GM19438 (cell line): Measurements from ENCODE around the gene NFASC.

Source experiments
- ATAC-seq: cut with Tn5 transposase; IDR thresholded peaks from one replicate; pipeline ENCODE4 v1.9.1; 2021; ENCODE audit warnings: low read depth; ENCODE audit not compliant: unreplicated experiment

The NFASC gene

GRCh38 chr1:204996981-204997380, 126.3 kb downstream of the NFASC start:
- no peak for ATAC-seq

- no peak for ATAC-seq
Measured at GRCh38 chr1:204997591-204998355, 127.1 kb downstream of the NFASC start.

- no peak for ATAC-seq
Measured at GRCh38 chr1:205001162-205001561, 130.5 kb downstream of the NFASC start.

GRCh38 chr1:205002705-205003104, 132.0 kb downstream of the NFASC start:
- ATAC-seq: no peak

- no peak for ATAC-seq
Measured at GRCh38 chr1:205003358-205004131, 132.9 kb downstream of the NFASC start.

GRCh38 chr1:205004351-205004750, 133.7 kb downstream of the NFASC start:
- ATAC-seq: no peak

GRCh38 chr1:205008896-205009295, 138.2 kb downstream of the NFASC start:
- ATAC-seq: no peak

GRCh38 chr1:205009670-205010069, 139.0 kb downstream of the NFASC start:
- ATAC-seq: no peak

GRCh38 chr1:205012391-205013140, 141.9 kb downstream of the NFASC start:
- no peak for ATAC-seq

- ATAC-seq: no peak
Measured at GRCh38 chr1:205013683-205014367, 143.2 kb downstream of the NFASC start.

- no peak for ATAC-seq
Measured at GRCh38 chr1:205014783-205015182, 144.1 kb downstream of the NFASC start.

- no peak for ATAC-seq
Measured at GRCh38 chr1:205015241-205015640, 144.6 kb downstream of the NFASC start.

- ATAC-seq: no peak
Measured at GRCh38 chr1:205016075-205016474, 145.4 kb downstream of the NFASC start.

GRCh38 chr1:205016584-205016983, 145.9 kb downstream of the NFASC start:
- no peak for ATAC-seq

GRCh38 chr1:205017001-205017400, 146.3 kb downstream of the NFASC start:
- ATAC-seq: no peak

- no peak for ATAC-seq
Measured at GRCh38 chr1:205017766-205018165, 147.1 kb downstream of the NFASC start.

- no peak for ATAC-seq
Measured at GRCh38 chr1:205018381-205018780, 147.7 kb downstream of the NFASC start.

- no peak for ATAC-seq
Measured at GRCh38 chr1:205020466-205020865, 149.8 kb downstream of the NFASC start.

- ATAC-seq: no peak
Measured at GRCh38 chr1:205024679-205025078, 154.0 kb downstream of the NFASC start.

GRCh38 chr1:205025239-205025638, 154.6 kb downstream of the NFASC start:
- no peak for ATAC-seq

GRCh38 chr1:205026181-205026580, 155.5 kb downstream of the NFASC start:
- no peak for ATAC-seq
